ENCODE measurements around the gene RBPMS2. TPM values are rescaled to one million over a fixed set of nuclear protein-coding genes. Genes with fewer than 3 reads are reported as not detected.

Gene RBPMS2
- total and polyA plus RNA-seq, 2 of the 8 experiments (the other 6 are each of a cell fraction or from before 2014, with no cell fraction given): 55.8 to 238 TPM

DNA sequence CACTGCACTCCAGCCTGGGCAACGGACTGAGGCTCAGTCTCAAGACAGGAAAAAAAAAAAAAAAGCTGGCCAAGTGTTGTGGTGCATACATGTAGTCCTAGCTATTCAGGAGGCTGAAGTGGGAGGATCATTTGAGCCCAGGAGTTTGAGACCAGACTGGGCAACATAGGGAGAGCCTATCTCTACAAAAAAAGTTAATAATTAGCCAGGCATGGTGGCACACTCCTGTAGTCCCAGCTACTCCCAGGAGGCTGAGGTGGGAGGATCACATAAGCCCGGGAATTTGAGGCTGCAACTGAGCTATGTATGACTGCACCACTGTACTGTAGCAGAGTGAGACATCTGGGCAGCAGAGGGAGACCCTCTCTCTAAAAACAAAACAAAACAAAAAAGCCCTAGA is 58.9 kb downstream of the RBPMS2 start (continued):
- TF ChIP-seq, protein P1, sequence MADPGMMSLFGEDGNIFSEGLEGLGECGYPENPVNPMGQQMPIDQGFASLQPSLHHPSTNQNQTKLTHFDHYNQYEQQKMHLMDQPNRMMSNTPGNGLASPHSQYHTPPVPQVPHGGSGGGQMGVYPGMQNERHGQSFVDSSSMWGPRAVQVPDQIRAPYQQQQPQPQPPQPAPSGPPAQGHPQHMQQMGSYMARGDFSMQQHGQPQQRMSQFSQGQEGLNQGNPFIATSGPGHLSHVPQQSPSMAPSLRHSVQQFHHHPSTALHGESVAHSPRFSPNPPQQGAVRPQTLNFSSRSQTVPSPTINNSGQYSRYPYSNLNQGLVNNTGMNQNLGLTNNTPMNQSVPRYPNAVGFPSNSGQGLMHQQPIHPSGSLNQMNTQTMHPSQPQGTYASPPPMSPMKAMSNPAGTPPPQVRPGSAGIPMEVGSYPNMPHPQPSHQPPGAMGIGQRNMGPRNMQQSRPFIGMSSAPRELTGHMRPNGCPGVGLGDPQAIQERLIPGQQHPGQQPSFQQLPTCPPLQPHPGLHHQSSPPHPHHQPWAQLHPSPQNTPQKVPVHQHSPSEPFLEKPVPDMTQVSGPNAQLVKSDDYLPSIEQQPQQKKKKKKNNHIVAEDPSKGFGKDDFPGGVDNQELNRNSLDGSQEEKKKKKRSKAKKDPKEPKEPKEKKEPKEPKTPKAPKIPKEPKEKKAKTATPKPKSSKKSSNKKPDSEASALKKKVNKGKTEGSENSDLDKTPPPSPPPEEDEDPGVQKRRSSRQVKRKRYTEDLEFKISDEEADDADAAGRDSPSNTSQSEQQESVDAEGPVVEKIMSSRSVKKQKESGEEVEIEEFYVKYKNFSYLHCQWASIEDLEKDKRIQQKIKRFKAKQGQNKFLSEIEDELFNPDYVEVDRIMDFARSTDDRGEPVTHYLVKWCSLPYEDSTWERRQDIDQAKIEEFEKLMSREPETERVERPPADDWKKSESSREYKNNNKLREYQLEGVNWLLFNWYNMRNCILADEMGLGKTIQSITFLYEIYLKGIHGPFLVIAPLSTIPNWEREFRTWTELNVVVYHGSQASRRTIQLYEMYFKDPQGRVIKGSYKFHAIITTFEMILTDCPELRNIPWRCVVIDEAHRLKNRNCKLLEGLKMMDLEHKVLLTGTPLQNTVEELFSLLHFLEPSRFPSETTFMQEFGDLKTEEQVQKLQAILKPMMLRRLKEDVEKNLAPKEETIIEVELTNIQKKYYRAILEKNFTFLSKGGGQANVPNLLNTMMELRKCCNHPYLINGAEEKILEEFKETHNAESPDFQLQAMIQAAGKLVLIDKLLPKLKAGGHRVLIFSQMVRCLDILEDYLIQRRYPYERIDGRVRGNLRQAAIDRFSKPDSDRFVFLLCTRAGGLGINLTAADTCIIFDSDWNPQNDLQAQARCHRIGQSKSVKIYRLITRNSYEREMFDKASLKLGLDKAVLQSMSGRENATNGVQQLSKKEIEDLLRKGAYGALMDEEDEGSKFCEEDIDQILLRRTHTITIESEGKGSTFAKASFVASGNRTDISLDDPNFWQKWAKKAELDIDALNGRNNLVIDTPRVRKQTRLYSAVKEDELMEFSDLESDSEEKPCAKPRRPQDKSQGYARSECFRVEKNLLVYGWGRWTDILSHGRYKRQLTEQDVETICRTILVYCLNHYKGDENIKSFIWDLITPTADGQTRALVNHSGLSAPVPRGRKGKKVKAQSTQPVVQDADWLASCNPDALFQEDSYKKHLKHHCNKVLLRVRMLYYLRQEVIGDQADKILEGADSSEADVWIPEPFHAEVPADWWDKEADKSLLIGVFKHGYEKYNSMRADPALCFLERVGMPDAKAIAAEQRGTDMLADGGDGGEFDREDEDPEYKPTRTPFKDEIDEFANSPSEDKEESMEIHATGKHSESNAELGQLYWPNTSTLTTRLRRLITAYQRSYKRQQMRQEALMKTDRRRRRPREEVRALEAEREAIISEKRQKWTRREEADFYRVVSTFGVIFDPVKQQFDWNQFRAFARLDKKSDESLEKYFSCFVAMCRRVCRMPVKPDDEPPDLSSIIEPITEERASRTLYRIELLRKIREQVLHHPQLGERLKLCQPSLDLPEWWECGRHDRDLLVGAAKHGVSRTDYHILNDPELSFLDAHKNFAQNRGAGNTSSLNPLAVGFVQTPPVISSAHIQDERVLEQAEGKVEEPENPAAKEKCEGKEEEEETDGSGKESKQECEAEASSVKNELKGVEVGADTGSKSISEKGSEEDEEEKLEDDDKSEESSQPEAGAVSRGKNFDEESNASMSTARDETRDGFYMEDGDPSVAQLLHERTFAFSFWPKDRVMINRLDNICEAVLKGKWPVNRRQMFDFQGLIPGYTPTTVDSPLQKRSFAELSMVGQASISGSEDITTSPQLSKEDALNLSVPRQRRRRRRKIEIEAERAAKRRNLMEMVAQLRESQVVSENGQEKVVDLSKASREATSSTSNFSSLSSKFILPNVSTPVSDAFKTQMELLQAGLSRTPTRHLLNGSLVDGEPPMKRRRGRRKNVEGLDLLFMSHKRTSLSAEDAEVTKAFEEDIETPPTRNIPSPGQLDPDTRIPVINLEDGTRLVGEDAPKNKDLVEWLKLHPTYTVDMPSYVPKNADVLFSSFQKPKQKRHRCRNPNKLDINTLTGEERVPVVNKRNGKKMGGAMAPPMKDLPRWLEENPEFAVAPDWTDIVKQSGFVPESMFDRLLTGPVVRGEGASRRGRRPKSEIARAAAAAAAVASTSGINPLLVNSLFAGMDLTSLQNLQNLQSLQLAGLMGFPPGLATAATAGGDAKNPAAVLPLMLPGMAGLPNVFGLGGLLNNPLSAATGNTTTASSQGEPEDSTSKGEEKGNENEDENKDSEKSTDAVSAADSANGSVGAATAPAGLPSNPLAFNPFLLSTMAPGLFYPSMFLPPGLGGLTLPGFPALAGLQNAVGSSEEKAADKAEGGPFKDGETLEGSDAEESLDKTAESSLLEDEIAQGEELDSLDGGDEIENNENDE (IDR thresholded peaks at IDR 0.05; ENCODE audit: insufficient replicate concordance, low read length): no peak
- TF ChIP-seq RXRA (IDR thresholded peaks at IDR 0.05; ENCODE audit: insufficient read depth, low read depth, low read length): no peak
- TF ChIP-seq SAP30 (IDR thresholded peaks at IDR 0.05; ENCODE audit: insufficient read depth, insufficient replicate concordance, low read length): no peak
- TF ChIP-seq JUN (IDR thresholded peaks at IDR 0.05; ENCODE audit: low read depth, low read length): no peak
- no peak for TF ChIP-seq CBX8 (IDR thresholded peaks at IDR 0.05; ENCODE audit: borderline replicate concordance, low read depth, low read length)
- no peak for TF ChIP-seq BCL11A (IDR thresholded peaks at IDR 0.05; ENCODE audit: low read depth in 2 of 2, low read length in 2 of 2)

Data from H1 (cell line).